Peyer's patch (tissue), 4 donors: Measurements from ENCODE around the gene TH. TPM values are rescaled to one million over a fixed set of nuclear protein-coding genes. Genes with fewer than 3 reads are reported as not detected.

Experiments used
- DNase-seq, 3 donors: peaks; one replicate each; pipeline ENCODE4 v3.0.0-alpha.2; 2017 to 2019
- H3K27ac ChIP-seq, 4 donors: fragments of 200-600 bp; sonication (generic); one replicate each; pipeline ENCODE4 v1.5.1; 2016 to 2019
- H3K27me3 ChIP-seq, 2 donors: fragments of 200-600 bp; sonication (generic); one replicate each; pipeline ENCODE4 v1.5.1; 2019
- H3K36me3 ChIP-seq, 3 donors: fragments of 200-600 bp; sonication (generic); one replicate each; pipeline ENCODE4 v1.5.1; 2016 to 2019
- H3K4me1 ChIP-seq, 4 donors: fragments of 200-600 bp; sonication (generic); one replicate each; pipeline ENCODE4 v1.5.1; 2016 to 2019
- H3K4me3 ChIP-seq, 4 donors: fragments of 200-600 bp; sonication (generic); 1 replicate in 3 of 4; 2 replicates in 1 of 4; pipeline ENCODE4 v1.5.1; 2016 to 2019; ENCODE audit warnings: mild to moderate bottlenecking in 1 of 4
- H3K9me3 ChIP-seq, 4 donors: fragments of 200-600 bp; sonication (generic); one replicate each; pipeline ENCODE4 v1.5.1; 2016 to 2019; ENCODE audit warnings: mild to moderate bottlenecking in 1 of 4
- CTCF ChIP-seq, 6 experiments: fragments of 450-650 bp in 4 of 6; fragments of 200-600 bp in 2 of 6; sonication (generic) in 1 of 6; IDR thresholded peaks; one replicate each; pipeline ENCODE4 v1.5.1; 2017 to 2019; ENCODE audit warnings: antibody characterized with exemption in 6 of 6, mild to moderate bottlenecking in 3 of 6, moderate library complexity in 1 of 6
- POLR2A ChIP-seq, 2 donors: fragments of 450-650 bp; IDR thresholded peaks; one replicate each; pipeline ENCODE4 v1.5.1; 2017; ENCODE audit warnings: antibody characterized with exemption in 2 of 2, mild to moderate bottlenecking in 2 of 2, moderate library complexity in 2 of 2
- small RNA-seq, 2 donors: library from RNA; depleted of rRNA; stranded (forward); fragments of <200 nt; gene quantifications; one replicate each; pipeline ENCODE3, GENCODE V24; 2016
- total RNA-seq, 4 donors: library from RNA; depleted of rRNA; stranded (reverse); fragments of >200 nt; gene quantifications; one replicate each; pipeline ENCODE4 v1.1.0, GENCODE V29; 2016

TH gene
- total RNA-seq, 4 donors from 2014 or later: 1.7 TPM; not detected in 3

- no peak for DNase-seq
- Histone ChIP-seq H3K4me3 (no peak overlapping the region), H3K36me3 (no peaks in the 10 kb centered on the region), H3K27ac (no peak overlapping the region), H3K9me3 (peaks cover 0 to 6% (median 0%) of the 10 kb centered on the region in 4 donors), H3K4me1 (no peaks in the 10 kb centered on the region), H3K27me3 (no peaks in the 10 kb centered on the region)
- TF ChIP-seq POLR2A (IDR thresholded peaks at IDR 0.05) (no peak), CTCF (IDR thresholded peaks at IDR 0.05) (no peak)
These were observed 56.3 kb downstream of the TH start for GRCh38 chr11:2115308-2115707.

- H3K9me3 ChIP-seq: peaks cover 0 to 6% (median 0%) of the 10 kb centered on the region in 4 donors
- no peak overlapping the region for H3K27ac ChIP-seq
- no peak for DNase-seq
- no peak for TF ChIP-seq CTCF (IDR thresholded peaks at IDR 0.05)
- no peak for TF ChIP-seq POLR2A (IDR thresholded peaks at IDR 0.05)
- H3K27me3 ChIP-seq: no peaks in the 10 kb centered on the region
- H3K4me3 ChIP-seq: no peak overlapping the region
- H3K36me3 ChIP-seq: no peaks in the 10 kb centered on the region
- H3K4me1 ChIP-seq: no peaks in the 10 kb centered on the region
These were observed 57.0 kb downstream of the TH start for GRCh38 chr11:2114430-2115241.

Small RNA genes within 50 kb of the gene (small RNA-seq; reads per million reads assigned to genes)
- gene MIR4686: 0 reads per million in 2 donors
- gene MIR483: 0.29 to 0.51 reads per million in 2 donors

Other genes starting within 250 kb of the TH start
- 100 to 1,000 TPM in 1 of 4 donors, 10 to 100 TPM in 3; 93.3 to 116 (median 95.0) TPM for gene MRPL23, start 224.5 kb downstream of the TH start, total RNA-seq
- gene H19, start 174.0 kb downstream of the TH start, total RNA-seq: 10 to 100 TPM in 2 of 4 donors, 1 to 10 TPM in 2; 2.5 to 34.7 (median 11.8) TPM
- gene IGF2, start 32.4 kb downstream of the TH start, total RNA-seq: 10 to 100 TPM in 1 of 4 donors, 1 to 10 TPM in 3; 1.9 to 15.5 (median 9.5) TPM
- not detected for gene INS, start 10.6 kb downstream of the TH start, total RNA-seq
- gene ASCL2, start 98.8 kb upstream of the TH start, total RNA-seq: 10 to 100 TPM in 1 of 4 donors, 1 to 10 TPM in 3; 7.5 to 11.9 (median 8.4) TPM
- 1 to 10 TPM in 3 of 4 donors, not detected in 1; 1.1 to 9.9 (median 1.3) TPM for gene C11orf21, start 130.1 kb upstream of the TH start, total RNA-seq
- gene TSPAN32, start 130.2 kb upstream of the TH start, total RNA-seq: 1 to 10 TPM in 2 of 4 donors, not detected in 2; 1.6 to 1.7 TPM
- 100 to 1,000 TPM in 2 of 4 donors, 10 to 100 TPM in 2; 49.2 to 124 (median 100) TPM for gene CD81, start 205.5 kb upstream of the TH start, total RNA-seq
- 10 to 100 TPM; 16.5 to 40.2 (median 34.1) TPM for gene TSSC4, start 228.9 kb upstream of the TH start, total RNA-seq